HG03139 (cell line): ENCODE data around the gene FANK1.
A peak's percentile ranks its signal among the peaks of the same experiment; 100 is the strongest.

Experiments used
- ATAC-seq: cut with Tn5 transposase; IDR thresholded peaks from one replicate; pipeline ENCODE4 v1.9.1; 2021; ENCODE audit not compliant: unreplicated experiment

Gene FANK1

DNA sequence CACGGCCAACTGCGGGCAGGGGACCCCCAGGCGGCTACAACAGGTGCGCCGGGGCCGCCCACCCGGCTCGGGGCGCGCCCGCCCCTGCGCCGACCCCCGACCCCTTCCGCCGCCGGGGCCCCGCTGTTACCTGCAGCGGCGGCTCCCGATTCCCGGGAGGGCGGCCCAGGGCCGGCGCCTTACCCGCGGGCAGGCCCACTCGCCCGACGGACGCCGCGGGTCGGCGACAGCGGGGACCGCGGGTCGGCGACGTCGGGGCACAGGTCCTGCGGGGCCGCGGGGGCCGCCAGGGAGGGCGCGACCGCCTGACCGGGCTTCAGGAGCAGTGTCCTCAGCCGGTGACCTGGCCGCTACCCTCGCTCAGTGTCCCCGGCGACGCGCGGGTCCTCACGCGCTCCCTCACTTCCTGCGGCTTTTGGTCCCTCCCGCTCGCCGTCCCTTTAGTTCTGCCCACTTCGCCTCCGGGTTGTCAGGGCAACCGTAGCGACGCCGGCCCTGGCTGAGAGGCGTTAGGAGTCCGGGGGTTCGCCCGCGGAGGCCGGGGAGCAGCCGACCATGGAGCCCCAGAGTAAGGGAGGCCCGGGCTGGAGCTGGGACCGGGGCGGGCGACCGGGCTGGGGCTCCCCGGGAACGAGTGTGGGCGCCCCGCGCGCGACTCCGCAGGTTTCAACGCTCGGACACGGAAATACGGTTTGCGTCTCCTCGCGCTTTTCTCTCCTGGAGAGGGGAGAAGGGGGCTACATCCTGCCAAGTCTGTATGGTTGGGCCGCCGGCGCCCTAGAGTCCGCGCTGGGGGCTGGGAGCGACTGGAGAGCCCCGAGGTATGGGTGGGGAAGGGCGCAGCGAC, at the start of gene FANK1:
Gene FANK1, plus strand, starts transcription at position 477 of the 847 bp plus-strand sequence. Its CDS starts 79 bp downstream, at position 556.
- ATAC-seq = peak; percentile 88

DNA sequence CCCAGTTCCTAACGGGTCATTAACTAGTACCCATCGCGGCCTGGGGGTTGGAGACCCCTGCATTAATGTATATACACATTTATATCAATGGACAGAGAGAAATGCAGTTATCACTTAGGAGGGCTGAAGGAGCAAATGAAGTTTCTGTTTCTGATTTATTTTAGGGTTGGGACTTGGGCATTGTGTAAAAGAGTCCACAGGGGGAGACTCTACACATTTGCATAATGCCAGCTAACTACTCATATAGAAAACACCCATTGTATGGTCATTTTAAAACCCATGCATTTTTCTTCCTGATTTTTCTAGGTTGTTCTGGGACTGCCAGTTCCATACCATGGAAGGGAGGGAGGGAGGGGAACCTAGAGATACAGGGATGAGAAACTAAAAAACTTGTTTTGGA, 49.5 kb upstream of the FANK1 start:
- no peak for ATAC-seq

DNA sequence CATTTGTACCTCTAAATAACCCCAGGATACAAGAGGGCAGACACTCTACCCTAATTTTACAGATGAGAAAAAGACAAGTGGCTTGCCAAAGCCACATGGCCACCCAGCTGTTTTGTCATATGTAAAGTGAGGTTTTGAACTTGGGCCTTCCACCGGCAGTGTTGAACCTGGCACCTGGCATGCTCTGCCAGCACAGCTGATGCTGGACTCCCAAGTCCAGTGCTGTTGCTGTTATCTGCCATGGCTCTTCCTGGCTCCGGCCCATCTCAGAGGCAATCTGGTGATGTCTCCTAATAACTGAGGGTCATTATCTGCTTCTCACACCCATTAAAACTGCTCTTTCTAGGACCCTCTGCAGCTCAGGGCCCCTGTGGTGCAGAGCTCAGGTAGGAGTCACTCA, 48.0 kb upstream of the FANK1 start:
- ATAC-seq = no peak

- no peak for ATAC-seq
Observed at GRCh38 chr10:125848857-125849256, 47.5 kb upstream of the FANK1 start.

DNA sequence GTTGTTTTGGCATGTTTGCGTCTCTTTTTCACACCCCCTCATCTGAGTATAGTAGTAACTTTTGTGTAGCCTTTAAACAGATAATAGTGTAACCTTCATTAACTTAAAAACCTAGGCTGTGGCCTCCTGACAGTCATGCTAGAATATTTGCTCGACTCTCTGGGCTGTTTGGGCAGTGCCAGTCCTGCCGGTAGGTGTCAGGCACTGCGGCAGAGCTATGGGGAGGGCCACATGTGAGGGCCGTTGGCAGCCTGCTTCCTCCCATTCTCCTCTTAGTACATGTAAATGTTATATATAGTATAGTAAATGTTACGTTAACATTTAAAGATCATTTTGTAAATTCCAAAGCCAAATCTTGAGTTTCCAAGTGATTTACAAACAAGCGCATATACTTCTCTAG, 46.9 kb upstream of the FANK1 start:
- ATAC-seq = no peak

GRCh38 chr10:125850766-125851731, 45.3 kb upstream of the FANK1 start:
- no peak for ATAC-seq

- ATAC-seq = no peak
Observed at GRCh38 chr10:125852487-125852886, 43.9 kb upstream of the FANK1 start.

GRCh38 chr10:125857185-125857760, 39.1 kb upstream of the FANK1 start:
- ATAC-seq = no peak

DNA sequence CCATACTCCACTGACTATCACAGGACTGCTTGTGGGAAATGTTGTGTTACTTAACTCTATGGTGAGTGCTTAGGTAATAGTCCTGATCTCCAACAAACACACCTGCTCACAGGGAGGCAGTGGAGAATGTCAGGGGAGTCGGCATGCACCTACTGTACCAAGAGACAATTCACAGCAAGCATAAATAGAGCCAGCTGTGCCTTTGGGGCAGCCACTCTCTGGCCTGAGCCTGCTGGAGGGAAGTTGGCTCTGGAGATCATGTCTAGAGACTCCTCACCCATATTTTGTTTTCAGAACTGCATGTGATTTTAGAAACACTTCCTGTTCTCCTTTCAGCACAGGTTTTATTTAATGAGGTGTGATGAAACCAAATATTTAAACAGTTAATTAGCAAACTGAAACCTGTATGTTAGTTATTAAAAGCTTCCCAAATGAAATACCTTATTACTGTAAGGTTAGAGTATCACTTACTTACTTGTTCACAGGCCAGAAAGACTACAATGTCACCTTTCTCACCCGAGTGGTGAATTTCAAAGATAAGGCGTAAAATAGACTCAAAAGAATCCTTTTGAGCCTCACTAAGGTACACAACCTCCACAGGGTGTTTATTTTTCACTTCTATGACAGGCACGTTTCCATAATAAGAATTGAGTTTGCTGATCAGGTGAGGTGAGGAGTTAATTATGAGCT, 37.1 kb upstream of the FANK1 start:
- no peak for ATAC-seq

- no peak for ATAC-seq
Observed at GRCh38 chr10:125865120-125865519, 31.2 kb upstream of the FANK1 start.

GRCh38 chr10:125866421-125867029, 29.8 kb upstream of the FANK1 start:
- ATAC-seq = no peak

GRCh38 chr10:125868372-125868975, 27.9 kb upstream of the FANK1 start:
- no peak for ATAC-seq

DNA sequence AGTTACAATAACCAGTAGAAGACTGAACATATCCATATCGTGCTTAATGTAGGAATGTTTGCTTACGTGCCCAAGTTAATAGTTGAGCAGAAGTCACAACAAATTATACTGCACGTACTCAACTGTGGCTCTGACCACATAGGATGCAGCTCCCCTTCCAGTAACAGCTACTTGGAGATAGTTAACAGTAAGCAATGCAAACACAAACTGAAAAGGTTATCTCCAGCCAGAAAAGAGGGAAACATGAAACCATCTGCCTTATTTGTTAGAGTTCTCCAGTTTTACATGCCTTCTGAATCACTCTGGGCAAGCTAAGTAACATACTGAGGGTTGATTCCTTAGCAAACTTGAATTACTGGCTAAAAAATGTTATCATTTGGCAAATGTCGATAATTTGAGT, 25.0 kb upstream of the FANK1 start:
- ATAC-seq = no peak

- ATAC-seq = no peak
Observed at GRCh38 chr10:125878957-125879835, 17.2 kb upstream of the FANK1 start.

DNA sequence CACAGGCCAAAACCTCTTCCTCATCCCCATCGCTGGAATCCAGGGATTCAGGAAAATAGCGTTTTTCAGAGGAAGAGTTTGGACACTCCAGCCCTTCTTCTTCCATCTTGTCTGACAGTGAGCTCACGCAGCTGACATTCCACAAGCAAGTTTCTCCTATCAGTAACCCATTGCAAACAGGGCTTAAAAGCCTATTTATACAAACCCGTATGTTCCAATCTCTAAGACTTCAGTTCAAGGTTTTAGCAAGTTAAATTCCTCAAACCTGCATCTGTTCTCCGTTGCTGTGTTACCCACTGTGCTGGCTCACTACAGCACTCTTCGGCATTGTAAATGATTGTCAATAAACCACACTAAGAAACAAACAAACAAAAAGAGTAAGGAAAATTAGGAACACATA, 15.6 kb upstream of the FANK1 start:
- ATAC-seq = no peak

GRCh38 chr10:125881192-125881591, 15.2 kb upstream of the FANK1 start, which contains the start of gene DHX32:
Gene DHX32 (minus strand): TSS chr10:125881292. CDS start chr10:125880824, 468 bp downstream.
- ATAC-seq = no peak

DNA sequence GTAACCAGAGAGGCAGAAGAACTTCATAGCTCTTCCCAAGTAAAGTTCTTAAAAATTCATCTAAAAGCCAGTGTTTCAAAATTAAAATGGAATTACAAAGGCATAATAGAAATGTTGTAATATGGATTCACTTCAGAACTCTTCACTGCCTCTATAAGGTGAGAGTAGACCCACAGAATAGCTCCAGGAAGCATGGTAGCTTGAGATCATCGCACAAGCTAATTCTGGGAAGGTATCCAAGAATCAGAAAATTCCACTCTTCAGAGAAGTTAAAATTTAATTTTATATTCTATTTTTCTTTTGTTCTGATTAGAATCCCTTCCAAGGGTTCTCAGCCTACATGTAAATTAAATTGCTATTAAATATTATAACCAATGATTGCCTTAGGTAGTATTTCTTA, 13.8 kb upstream of the FANK1 start:
- ATAC-seq = no peak

DNA sequence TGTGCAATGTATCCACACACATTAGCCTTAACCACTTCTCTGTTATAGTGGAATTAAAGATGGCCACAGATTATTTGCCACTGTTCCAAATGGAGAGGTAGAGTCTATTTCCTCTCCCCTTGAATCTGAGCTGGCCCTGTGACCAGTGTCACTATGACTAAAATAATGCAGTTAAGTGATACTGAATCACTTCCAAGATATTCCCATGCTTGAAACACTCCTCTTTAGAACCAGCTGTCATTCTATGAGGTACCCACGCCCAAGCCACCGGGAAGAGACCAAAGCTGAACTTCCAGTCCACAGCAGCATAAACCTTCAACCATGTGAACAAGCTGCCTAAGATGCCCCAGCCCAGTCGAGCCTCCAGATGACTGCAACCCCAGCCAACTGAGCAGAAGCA, 13.2 kb upstream of the FANK1 start:
- no peak for ATAC-seq

GRCh38 chr10:125886914-125887512, 9.4 kb upstream of the FANK1 start:
- no peak for ATAC-seq
